H54 (cell line): ENCODE measurements around the gene MYBPC2.

Experiments
- DNase-seq: peaks from one replicate; pipeline ENCODE4 v3.0.0; 2011; ENCODE audit warnings: low spot score, mixed read lengths; ENCODE audit not compliant: insufficient read length
- FAIRE-seq: peaks from 3 replicates; lab custom pipeline; 2011; peaks lifted over from hg19 to GRCh38; lab: Jason Lieb, UNC
- POLR2A ChIP-seq: IDR thresholded peaks from 2 replicates; pipeline ENCODE4 v1.6.1; 2011; ENCODE audit warnings: low read depth, mild to moderate bottlenecking, low read length

The MYBPC2 gene

GRCh38 chr19:50493171-50493570 is 60.5 kb downstream of the MYBPC2 start:
- FAIRE-seq (no peak), DNase-seq (no peak)
- TF ChIP-seq POLR2A = no peak

GRCh38 chr19:50494186-50495019 is 61.7 kb downstream of the MYBPC2 start:
- FAIRE-seq = no peak
- no peak for TF ChIP-seq POLR2A
- no peak for DNase-seq

GRCh38 chr19:50495020-50495531 is 62.4 kb downstream of the MYBPC2 start:
- no peak for DNase-seq
- no peak for TF ChIP-seq POLR2A
- no peak for FAIRE-seq

- no peak for TF ChIP-seq POLR2A
- FAIRE-seq (no peak), DNase-seq (peak; percentile 59)
Observed at GRCh38 chr19:50496189-50497021, 63.7 kb downstream of the MYBPC2 start.

- no peak for TF ChIP-seq POLR2A
- FAIRE-seq (no peak), DNase-seq (no peak)
Observed at GRCh38 chr19:50497022-50497405, 64.3 kb downstream of the MYBPC2 start.

- no peak for TF ChIP-seq POLR2A
- no peak for FAIRE-seq
- DNase-seq = no peak
Observed at GRCh38 chr19:50498219-50499056, 65.7 kb downstream of the MYBPC2 start.

GRCh38 chr19:50500060-50500752 is 67.5 kb downstream of the MYBPC2 start:
- DNase-seq = no peak
- no peak for TF ChIP-seq POLR2A
- no peak for FAIRE-seq

GRCh38 chr19:50500753-50501151 is 68.1 kb downstream of the MYBPC2 start:
- TF ChIP-seq POLR2A = no peak
- DNase-seq = no peak

GRCh38 chr19:50501186-50501567 is 68.5 kb downstream of the MYBPC2 start:
- no peak for TF ChIP-seq POLR2A
- FAIRE-seq (no peak), DNase-seq (no peak)

More at GRCh38 chr19:50500753-50501151, 68.1 kb downstream of the MYBPC2 start:
- no peak for FAIRE-seq

GRCh38 chr19:50501568-50502475 is 69.1 kb downstream of the MYBPC2 start:
- DNase-seq = no peak
- FAIRE-seq = no peak
- no peak for TF ChIP-seq POLR2A

GRCh38 chr19:50505856-50506611 is 73.3 kb downstream of the MYBPC2 start:
- no peak for TF ChIP-seq POLR2A
- DNase-seq = no peak
- no peak for FAIRE-seq

- no peak for TF ChIP-seq POLR2A
- DNase-seq (no peak), FAIRE-seq (no peak)
Observed at GRCh38 chr19:50506700-50507099, 74.0 kb downstream of the MYBPC2 start.
